NOMO-1 treated with DMSO at 0.1 percent for 48 hours (cell line): Measurements from ENCODE around the gene AKAP12.
"Not testable (repeated sequence)": the region's sequence is repeated elsewhere in the genome, so short reads cannot be mapped to it uniquely, and the experiment has no call there.

Experiments
- DNase-seq: peaks from one replicate; lab custom pipeline; 2025; ENCODE audit not compliant: unreplicated experiment; lab: John Stamatoyannopoulos, UW

Gene AKAP12

GRCh38 chr6:151339369-151339768 lies 99.6 kb downstream of the AKAP12 start:
- no peak for DNase-seq

GRCh38 chr6:151340219-151340978 lies 100.6 kb downstream of the AKAP12 start:
- DNase-seq: no peak

GRCh38 chr6:151341476-151342195 lies 101.9 kb downstream of the AKAP12 start:
- no peak for DNase-seq

- not testable (repeated sequence) for DNase-seq
Measured at GRCh38 chr6:151342750-151343149, 103.0 kb downstream of the AKAP12 start.

GRCh38 chr6:151349651-151350270 lies 110.0 kb downstream of the AKAP12 start:
- DNase-seq: peak; percentile 96

GRCh38 chr6:151350442-151351145 lies 110.8 kb downstream of the AKAP12 start:
- no peak for DNase-seq

- no peak for DNase-seq
Measured at GRCh38 chr6:151351146-151351700, 111.5 kb downstream of the AKAP12 start.

- no peak for DNase-seq
Measured at GRCh38 chr6:151351731-151352130, 112.0 kb downstream of the AKAP12 start.

- DNase-seq: peak; percentile 53
Measured at GRCh38 chr6:151352410-151353396, 112.9 kb downstream of the AKAP12 start.

GRCh38 chr6:151353795-151354194 lies 114.0 kb downstream of the AKAP12 start:
- DNase-seq: no peak

- DNase-seq: not testable (repeated sequence)
Measured at GRCh38 chr6:151356983-151357382, 117.2 kb downstream of the AKAP12 start.

GRCh38 chr6:151357758-151358436 lies 118.1 kb downstream of the AKAP12 start:
- DNase-seq: no peak

- no peak for DNase-seq
Measured at GRCh38 chr6:151358475-151358874, 118.7 kb downstream of the AKAP12 start.

GRCh38 chr6:151359486-151359885 lies 119.7 kb downstream of the AKAP12 start:
- DNase-seq: no peak

GRCh38 chr6:151365233-151365632 lies 125.5 kb downstream of the AKAP12 start:
- no peak for DNase-seq

- DNase-seq: no peak
Measured at GRCh38 chr6:151370509-151371078, 130.8 kb downstream of the AKAP12 start.

GRCh38 chr6:151372164-151372563 lies 132.4 kb downstream of the AKAP12 start:
- no peak for DNase-seq

- peak; percentile 23 for DNase-seq
Measured at GRCh38 chr6:151374036-151374683, 134.4 kb downstream of the AKAP12 start.
